Bronchial epithelial cell (primary cell): ENCODE results near the gene STK38L. TPM values are rescaled to one million over a fixed set of nuclear protein-coding genes. Genes with fewer than 3 reads are reported as not detected.
A peak's percentile ranks its signal among the peaks of the same experiment; 100 is the strongest.

Experiments used
- DNase-seq: peaks from one replicate; pipeline ENCODE4 v3.0.0-alpha.2; 2010; ENCODE audit warnings: low read depth
- FAIRE-seq: peaks from 2 replicates; lab custom pipeline; 2011; peaks lifted over from hg19 to GRCh38; lab: Jason Lieb, UNC
- H3K27me3 ChIP-seq: 2 replicates; pipeline ENCODE4 v1.5.1; 2011; ENCODE audit warnings: low read length; ENCODE audit not compliant: control insufficient read depth, insufficient read depth
- H3K36me3 ChIP-seq: 2 replicates; pipeline ENCODE4 v1.5.1; 2011; ENCODE audit warnings: low read length; ENCODE audit not compliant: control insufficient read depth, insufficient read depth
- H3K4me3 ChIP-seq: 2 replicates; pipeline ENCODE4 v1.5.1; 2011; ENCODE audit warnings: mild to moderate bottlenecking, low read depth, low read length, control low read depth
- total RNA-seq: library from RNA; depleted of rRNA; stranded (reverse); fragments of >200 nt; gene quantifications from 2 replicates; pipeline ENCODE4 v1.2.1, GENCODE V29; 2014
- TF ChIP-seq, protein P1 (sequence below): IDR thresholded peaks from 2 replicates; pipeline ENCODE4 v1.5.1; 2011; ENCODE audit warnings: mild to moderate bottlenecking, moderate library complexity, low read length, control low read depth, inconsistent platforms; ENCODE audit not compliant: insufficient read depth, severe bottlenecking

Gene STK38L
- total RNA-seq, 1 donor from 2014 or later = 25.0 TPM

- DNase-seq = peak; percentile 46
- TF ChIP-seq, protein P1, sequence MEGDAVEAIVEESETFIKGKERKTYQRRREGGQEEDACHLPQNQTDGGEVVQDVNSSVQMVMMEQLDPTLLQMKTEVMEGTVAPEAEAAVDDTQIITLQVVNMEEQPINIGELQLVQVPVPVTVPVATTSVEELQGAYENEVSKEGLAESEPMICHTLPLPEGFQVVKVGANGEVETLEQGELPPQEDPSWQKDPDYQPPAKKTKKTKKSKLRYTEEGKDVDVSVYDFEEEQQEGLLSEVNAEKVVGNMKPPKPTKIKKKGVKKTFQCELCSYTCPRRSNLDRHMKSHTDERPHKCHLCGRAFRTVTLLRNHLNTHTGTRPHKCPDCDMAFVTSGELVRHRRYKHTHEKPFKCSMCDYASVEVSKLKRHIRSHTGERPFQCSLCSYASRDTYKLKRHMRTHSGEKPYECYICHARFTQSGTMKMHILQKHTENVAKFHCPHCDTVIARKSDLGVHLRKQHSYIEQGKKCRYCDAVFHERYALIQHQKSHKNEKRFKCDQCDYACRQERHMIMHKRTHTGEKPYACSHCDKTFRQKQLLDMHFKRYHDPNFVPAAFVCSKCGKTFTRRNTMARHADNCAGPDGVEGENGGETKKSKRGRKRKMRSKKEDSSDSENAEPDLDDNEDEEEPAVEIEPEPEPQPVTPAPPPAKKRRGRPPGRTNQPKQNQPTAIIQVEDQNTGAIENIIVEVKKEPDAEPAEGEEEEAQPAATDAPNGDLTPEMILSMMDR = no peak
- FAIRE-seq = no peak
- Histone ChIP-seq H3K27me3 (no peaks in the 10 kb centered on the region), H3K36me3 (no peaks in the 10 kb centered on the region), H3K4me3 (peak overlapping the region; percentile 77)
Observed at GRCh38 chr12:27334042-27334720, 90.1 kb downstream of the STK38L start.

- no peak for FAIRE-seq
- Histone ChIP-seq H3K4me3 (no peak overlapping the region), H3K36me3 (no peaks in the 10 kb centered on the region)
Observed at GRCh38 chr12:27334721-27335082, 90.6 kb downstream of the STK38L start.

GRCh38 chr12:27335364-27336281 is 91.5 kb downstream of the STK38L start:
- TF ChIP-seq, protein P1 = no peak

More at GRCh38 chr12:27334721-27335082, 90.6 kb downstream of the STK38L start:
- DNase-seq = no peak
- TF ChIP-seq, protein P1 = no peak
- no peaks in the 10 kb centered on the region for H3K27me3 ChIP-seq

DNA sequence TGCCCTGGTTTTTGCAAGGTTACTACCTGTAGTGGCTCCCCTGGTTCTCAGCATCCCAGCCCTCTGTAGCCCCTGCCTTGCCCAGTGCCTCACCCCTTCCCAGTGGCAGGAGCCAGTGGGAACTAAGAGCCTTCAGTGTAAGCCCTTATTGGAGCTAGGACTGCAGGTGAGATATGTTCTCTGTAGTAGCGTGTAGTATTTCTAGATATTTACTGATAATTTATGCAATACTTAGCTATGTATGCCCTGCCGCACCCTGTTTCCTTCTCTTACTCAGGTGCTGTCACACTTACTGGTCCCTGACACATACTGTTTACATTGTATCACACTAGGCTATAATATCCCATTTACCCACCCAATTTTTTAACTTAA is 92.2 kb downstream of the STK38L start:
- DNase-seq = peak; percentile 95
- TF ChIP-seq, protein P1 = no peak
- Histone ChIP-seq H3K4me3 (no peak overlapping the region), H3K27me3 (no peaks in the 10 kb centered on the region), H3K36me3 (no peaks in the 10 kb centered on the region)
- no peak for FAIRE-seq

More at GRCh38 chr12:27335364-27336281, 91.5 kb downstream of the STK38L start:
- Histone ChIP-seq H3K36me3 (no peaks in the 10 kb centered on the region), H3K27me3 (no peaks in the 10 kb centered on the region), H3K4me3 (no peak overlapping the region)
- peak; percentile 89 for DNase-seq
- FAIRE-seq = no peak

DNA sequence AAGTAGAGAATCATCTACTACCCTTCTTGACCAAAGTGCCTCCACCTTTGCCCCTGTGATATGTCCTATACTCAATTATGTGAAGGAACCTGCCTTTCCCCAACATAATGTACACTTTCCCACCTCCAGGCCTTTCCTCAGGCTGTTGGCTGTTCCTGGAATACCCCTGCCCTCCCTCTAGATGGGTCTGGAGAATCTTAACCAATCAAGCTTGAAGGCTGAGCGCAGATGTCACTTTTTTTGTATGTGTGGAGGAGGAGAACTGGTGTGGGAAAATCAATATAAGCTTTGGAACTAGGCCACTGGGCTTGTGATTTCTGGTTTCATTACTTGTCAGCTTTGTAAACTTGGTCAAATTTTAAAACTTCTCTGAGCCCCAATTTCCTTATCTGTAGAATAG is 93.3 kb downstream of the STK38L start:
- DNase-seq (no peak), FAIRE-seq (no peak)
- Histone ChIP-seq H3K27me3 (no peaks in the 10 kb centered on the region), H3K36me3 (no peaks in the 10 kb centered on the region), H3K4me3 (no peak overlapping the region)
- TF ChIP-seq, protein P1 = no peak
